ENCODE measurements around the gene LENG8. TPM values are rescaled to one million over a fixed set of nuclear protein-coding genes. Genes with fewer than 3 reads are reported as not detected.

The LENG8 gene
- total RNA-seq (100 to 1,000 TPM in 4 of 9 donors, 10 to 100 TPM in 5; 21.7 to 207 (median 75.1) TPM), polyA plus RNA-seq (100 to 1,000 TPM in 2 of 3 donors, 10 to 100 TPM in 1; 17.4 to 725 (median 247) TPM)
- long read RNA-seq, donor 1, full-length matches to known transcripts = 2 of 27 reads
- long read RNA-seq, donor 1, partial matches to known transcripts = 25 of 27 reads
- long read RNA-seq, donor 1, other reads (novel, unspliced or antisense) = 0 of 27 reads
- long read RNA-seq, donor 2, full-length matches to known transcripts = 3 of 60 reads
- long read RNA-seq, donor 2, partial matches to known transcripts = 57 of 60 reads
- long read RNA-seq, donor 2, other reads (novel, unspliced or antisense) = 0 of 60 reads
- long read RNA-seq, donor 3, partial matches to known transcripts = 0 of 3 reads
- long read RNA-seq, donor 3, other reads (novel, unspliced or antisense) = 0 of 3 reads
- long read RNA-seq, donor 4, partial matches to known transcripts = 0 of 6 reads
- long read RNA-seq, donor 4, other reads (novel, unspliced or antisense) = 6 of 6 reads
- long read RNA-seq, donor 5, transcript LENG8-201 (16 exons, 3,991 nt) = major isoform, 13 of 80 reads
- long read RNA-seq, donor 5, partial matches to known transcripts = 20 of 80 reads
- long read RNA-seq, donor 5, other reads (novel, unspliced or antisense) = 47 of 80 reads
- long read RNA-seq, donor 6, partial matches to known transcripts = 0 of 3 reads
- long read RNA-seq, donor 6, other reads (novel, unspliced or antisense) = 3 of 3 reads
- long read RNA-seq, donor 7, full-length matches to known transcripts = 6 of 81 reads
- long read RNA-seq, donor 7, partial matches to known transcripts = 75 of 81 reads
- long read RNA-seq, donor 7, other reads (novel, unspliced or antisense) = 0 of 81 reads
- long read RNA-seq, donor 8, partial matches to known transcripts = 50 of 51 reads
- long read RNA-seq, donor 8, other reads (novel, unspliced or antisense) = 0 of 51 reads
- long read RNA-seq, donor 9, partial matches to known transcripts = 29 of 32 reads
- long read RNA-seq, donor 9, other reads (novel, unspliced or antisense) = 0 of 32 reads
- long read RNA-seq, donor 10, partial matches to known transcripts = 7 of 10 reads
- long read RNA-seq, donor 10, other reads (novel, unspliced or antisense) = 0 of 10 reads

GRCh38 chr19:54448774-54449700 is at the start of gene LENG8:
Gene LENG8, plus strand, starts transcription at chr19:54449199. Its CDS starts 2,146 bp downstream, at chr19:54451345.
- Histone ChIP-seq H3K27ac (peak within 1 kb of the TSS; percentile 88 to 99 (median 93)), H3K36me3 (replicated peaks in 1 of 2) (peaks cover 0 to 45% of the 10 kb centered on the region in 2 donors), H3K4me3 (peak within 1 kb of the TSS; percentile 66 to 92 (median 86)), H3K9me3 (replicated peaks in 1 of 3) (no peaks in the 10 kb centered on the region), H3K4me1 (replicated peaks in 1 of 2) (peaks cover 12 to 34% of the 10 kb centered on the region in 2 donors), H3K27me3 (no peaks in the 10 kb centered on the region)
- intact Hi-C loops (cut with DNase I) = no loop called here
- peak; percentile 97 to 99 (median 98) for DNase-seq
- WGBS, 4 donors = 0 to 1% (median 0%) methylated on average over 20 to 96 of the region's 96 CpGs
- no peak for TF ChIP-seq CTCF (IDR thresholded peaks at IDR 0.05)
- TF ChIP-seq POLR2A (IDR thresholded peaks at IDR 0.05) = peak; percentile 95 to 96

GRCh38 chr19:54400913-54401312 is 48.1 kb upstream of the LENG8 start:
- no peak overlapping the region for H3K4me3 ChIP-seq
- no peak for TF ChIP-seq POLR2A (IDR thresholded peaks at IDR 0.05)
- TF ChIP-seq CTCF (IDR thresholded peaks at IDR 0.05) = no peak
- H3K27ac ChIP-seq = no peak overlapping the region
- 63 to 87% (median 72%) methylated on average over 5 to 6 of the region's 6 CpGs for WGBS, 4 donors
- no peaks in the 10 kb centered on the region for H3K27me3 ChIP-seq
- DNase-seq = no peak
- intact Hi-C loops (cut with DNase I) = no loop called here
- no peaks in the 10 kb centered on the region for H3K9me3 ChIP-seq (replicated peaks in 1 of 3)
- no peaks in the 10 kb centered on the region for H3K36me3 ChIP-seq (replicated peaks in 1 of 2)
- H3K4me1 ChIP-seq (replicated peaks in 1 of 2) = no peaks in the 10 kb centered on the region

- no peaks in the 10 kb centered on the region for H3K36me3 ChIP-seq (replicated peaks in 1 of 2)
- WGBS, 4 donors = 80 to 93% (median 89%) methylated on average over 8 of the region's 8 CpGs
- no peaks in the 10 kb centered on the region for H3K4me1 ChIP-seq (replicated peaks in 1 of 2)
- TF ChIP-seq POLR2A (IDR thresholded peaks at IDR 0.05) (no peak), CTCF (IDR thresholded peaks at IDR 0.05) (no peak)
- no peak for DNase-seq
- no peaks in the 10 kb centered on the region for H3K9me3 ChIP-seq (replicated peaks in 1 of 3)
- intact Hi-C loops (cut with DNase I) = no loop called here
- H3K4me3 ChIP-seq = no peak overlapping the region
- no peak overlapping the region for H3K27ac ChIP-seq
- H3K27me3 ChIP-seq = no peaks in the 10 kb centered on the region
These were observed 45.9 kb upstream of the LENG8 start for GRCh38 chr19:54403054-54403453.

Measured in adrenal gland (tissue), 19 donors.